ENCODE data around the gene MTHFD1.

DNA sequence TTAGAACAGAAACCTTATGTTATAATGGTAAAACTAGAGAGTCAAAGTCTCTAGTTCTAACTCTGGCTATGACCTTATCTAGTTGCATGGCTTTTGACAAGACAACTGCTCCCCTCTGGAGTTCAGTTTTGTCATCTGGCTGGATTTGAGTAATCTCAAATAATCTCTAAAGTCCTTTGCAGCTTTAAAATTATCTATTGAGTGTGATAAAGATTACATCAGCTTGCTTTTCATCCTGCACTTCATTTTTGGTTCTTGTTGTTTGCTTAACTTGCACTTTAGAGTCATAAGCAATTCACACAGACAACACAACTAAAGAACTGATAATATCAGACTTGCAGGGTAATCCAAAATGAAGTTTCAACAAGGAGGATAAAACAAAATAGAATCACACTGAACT lies 79.4 kb downstream of the MTHFD1 start:
- TF ChIP-seq, protein P1, sequence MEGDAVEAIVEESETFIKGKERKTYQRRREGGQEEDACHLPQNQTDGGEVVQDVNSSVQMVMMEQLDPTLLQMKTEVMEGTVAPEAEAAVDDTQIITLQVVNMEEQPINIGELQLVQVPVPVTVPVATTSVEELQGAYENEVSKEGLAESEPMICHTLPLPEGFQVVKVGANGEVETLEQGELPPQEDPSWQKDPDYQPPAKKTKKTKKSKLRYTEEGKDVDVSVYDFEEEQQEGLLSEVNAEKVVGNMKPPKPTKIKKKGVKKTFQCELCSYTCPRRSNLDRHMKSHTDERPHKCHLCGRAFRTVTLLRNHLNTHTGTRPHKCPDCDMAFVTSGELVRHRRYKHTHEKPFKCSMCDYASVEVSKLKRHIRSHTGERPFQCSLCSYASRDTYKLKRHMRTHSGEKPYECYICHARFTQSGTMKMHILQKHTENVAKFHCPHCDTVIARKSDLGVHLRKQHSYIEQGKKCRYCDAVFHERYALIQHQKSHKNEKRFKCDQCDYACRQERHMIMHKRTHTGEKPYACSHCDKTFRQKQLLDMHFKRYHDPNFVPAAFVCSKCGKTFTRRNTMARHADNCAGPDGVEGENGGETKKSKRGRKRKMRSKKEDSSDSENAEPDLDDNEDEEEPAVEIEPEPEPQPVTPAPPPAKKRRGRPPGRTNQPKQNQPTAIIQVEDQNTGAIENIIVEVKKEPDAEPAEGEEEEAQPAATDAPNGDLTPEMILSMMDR (IDR thresholded peaks at IDR 0.05) = no peak
- no peak for TF ChIP-seq POLR2A (IDR thresholded peaks at IDR 0.05)
- peak; percentile 4 for TF ChIP-seq POLR2AphosphoS5 (IDR thresholded peaks at IDR 0.05)
